Inferior parietal cortex (tissue), 1 donor: ENCODE measurements around the gene CCDC159.
A peak's percentile ranks its signal among the peaks of the same experiment; 100 is the strongest.
"Not testable (repeated sequence)": the region's sequence is repeated elsewhere in the genome, so short reads cannot be mapped to it uniquely, and the experiment has no call there.

Source experiments
- DNase-seq: peaks from one replicate; pipeline ENCODE4 v3.0.0-alpha.2; 2016; ENCODE audit errors: extremely low spot score

Gene CCDC159, protein sequence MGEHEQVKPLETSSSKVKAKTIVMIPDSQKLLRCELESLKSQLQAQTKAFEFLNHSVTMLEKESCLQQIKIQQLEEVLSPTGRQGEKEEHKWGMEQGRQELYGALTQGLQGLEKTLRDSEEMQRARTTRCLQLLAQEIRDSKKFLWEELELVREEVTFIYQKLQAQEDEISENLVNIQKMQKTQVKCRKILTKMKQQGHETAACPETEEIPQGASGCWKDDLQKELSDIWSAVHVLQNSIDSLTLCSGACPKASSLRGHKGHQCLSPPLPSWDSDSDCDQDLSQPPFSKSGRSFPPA

DNA sequence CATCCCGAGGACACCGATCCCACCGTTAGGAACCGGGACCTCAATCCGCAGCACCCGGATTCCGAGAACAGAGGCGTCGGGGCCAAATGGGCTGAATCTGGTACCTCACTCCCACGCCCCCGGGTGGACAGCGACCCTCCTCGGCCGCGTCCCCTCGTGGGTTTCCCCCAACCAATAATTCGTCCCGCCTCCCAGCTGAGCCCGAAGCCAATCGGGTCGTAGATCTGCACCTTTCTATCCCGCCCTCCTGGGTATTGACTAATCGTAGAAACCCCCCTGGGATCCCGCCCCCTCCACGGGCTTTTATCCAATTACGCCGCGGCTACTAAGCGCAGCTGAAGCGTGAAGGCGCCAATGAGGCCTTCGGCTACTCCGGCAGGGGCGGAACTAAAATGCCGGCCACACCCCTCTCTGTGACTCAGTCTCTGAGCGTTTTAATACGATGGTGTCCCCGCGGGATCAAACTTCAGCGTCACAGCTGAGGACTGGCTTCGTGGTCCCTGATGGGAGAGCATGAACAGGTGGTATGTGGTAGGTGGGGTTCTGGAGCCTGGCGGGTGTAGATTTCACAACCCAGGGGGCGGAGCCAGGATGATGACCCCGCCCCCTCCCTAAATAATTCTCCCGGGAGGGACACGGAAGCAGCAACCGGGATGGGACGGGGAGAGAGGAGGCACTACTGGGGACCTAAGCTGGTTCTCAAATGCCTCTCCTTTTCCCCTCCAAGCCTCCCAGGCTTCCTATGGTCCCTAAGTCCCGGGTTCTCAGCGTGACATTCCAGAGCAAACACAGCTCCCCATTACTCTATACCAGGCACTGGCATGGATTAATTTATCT lies at the start of gene CCDC159, which contains the start of gene TMEM205:
CCDC159 (plus strand) TSS at position 416 of the 837 bp plus-strand sequence; CDS start at position 504, 88 bp downstream.
TMEM205 (minus strand) TSS at position 165 of the 837 bp plus-strand sequence. CDS start 649 bp downstream, outside the sequence.
- peak; percentile 98 for DNase-seq

DNA sequence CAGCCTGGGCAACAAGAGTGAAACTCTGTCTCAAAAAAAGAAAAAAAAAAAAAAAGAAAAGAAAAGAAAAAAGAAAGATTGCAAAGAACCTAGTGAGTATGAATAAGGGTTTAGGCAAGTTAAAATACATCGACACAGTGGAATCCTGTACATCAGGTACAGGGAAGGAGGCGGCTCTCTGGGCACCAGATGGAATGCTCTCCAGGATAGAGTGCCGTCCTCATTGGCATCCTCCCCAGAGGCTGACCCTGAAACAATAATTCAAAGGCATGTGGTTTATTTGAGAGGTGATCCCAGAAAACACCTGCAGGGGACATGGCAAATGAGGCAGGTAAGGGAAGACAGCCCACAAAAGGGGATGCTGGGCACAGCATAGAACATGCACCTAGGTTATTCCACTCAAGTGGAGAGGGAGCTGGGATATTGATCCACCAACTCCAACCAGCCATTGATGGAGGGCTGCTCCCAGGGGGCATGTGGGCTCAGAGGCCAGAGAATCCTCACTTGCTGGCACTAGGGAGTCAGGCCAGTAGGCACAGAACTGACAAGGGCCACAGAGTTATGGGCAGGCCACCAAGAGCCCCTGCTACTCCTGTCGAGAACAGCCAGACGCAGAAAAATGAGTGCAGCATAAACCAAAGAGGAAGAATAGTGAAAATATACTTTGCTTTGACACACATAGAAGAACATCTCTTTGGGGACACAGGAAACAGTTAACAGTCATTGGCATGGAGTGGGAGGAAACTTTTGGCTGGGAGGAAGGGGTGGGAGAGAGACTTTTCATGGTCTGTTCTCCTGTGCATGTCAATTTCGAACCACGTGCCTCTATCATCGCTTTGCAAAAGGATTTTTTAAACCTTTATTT lies 46.1 kb upstream of the CCDC159 start:
- no peak for DNase-seq

DNA sequence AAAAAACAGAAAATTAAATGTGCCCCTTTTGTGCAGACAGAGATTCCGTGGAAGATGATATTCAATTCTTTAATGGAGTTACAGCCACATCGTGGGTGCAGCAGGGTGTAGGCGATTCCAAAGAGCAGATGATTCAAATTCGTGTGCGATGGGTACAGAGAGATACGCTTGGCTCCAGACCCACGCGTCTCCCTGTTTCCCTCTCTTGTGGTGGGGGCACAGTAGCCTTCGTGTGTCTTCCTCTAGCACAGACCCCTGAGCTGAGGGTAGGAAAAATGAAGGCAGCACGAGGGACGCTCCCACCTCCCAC lies 45.6 kb upstream of the CCDC159 start:
- no peak for DNase-seq

DNA sequence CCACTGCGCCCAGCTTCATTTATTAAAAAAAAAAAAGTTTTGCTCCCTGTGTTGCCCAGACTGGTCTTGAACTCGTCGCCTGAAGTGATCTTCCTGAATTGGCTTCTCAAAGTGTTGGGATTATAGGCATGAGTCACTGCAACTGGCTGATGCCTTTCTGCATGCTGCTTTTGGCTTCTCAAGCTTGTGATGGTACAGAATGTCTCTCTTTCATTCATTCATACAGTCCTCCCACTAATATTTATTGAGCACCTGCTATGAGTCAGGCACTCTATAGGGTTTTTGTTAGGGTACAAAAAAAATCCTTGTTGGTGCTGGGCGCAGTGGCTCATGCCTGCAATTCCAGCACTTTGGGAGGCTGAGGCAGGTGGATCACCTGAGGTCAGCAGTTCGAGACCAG lies 41.4 kb upstream of the CCDC159 start:
- no peak for DNase-seq

DNA sequence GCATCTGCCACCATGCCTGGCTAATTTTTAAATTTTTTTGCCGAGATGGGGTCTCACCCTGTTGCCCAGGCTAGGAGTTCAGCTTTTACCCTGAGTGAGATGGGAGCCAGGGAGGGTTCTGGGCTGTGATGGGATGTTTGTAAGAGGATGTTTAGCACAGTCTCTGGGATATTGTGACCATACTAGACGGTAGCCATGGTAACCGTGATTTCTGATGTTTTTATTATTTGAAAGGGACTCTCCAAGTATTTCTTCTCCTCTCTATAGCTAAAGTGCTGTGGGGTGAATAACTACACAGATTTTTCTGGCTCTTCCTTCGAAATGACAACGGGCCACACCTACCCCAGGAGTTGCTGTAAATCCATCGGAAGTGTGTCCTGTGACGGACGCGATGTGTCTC lies 40.0 kb upstream of the CCDC159 start:
- DNase-seq = no peak

DNA sequence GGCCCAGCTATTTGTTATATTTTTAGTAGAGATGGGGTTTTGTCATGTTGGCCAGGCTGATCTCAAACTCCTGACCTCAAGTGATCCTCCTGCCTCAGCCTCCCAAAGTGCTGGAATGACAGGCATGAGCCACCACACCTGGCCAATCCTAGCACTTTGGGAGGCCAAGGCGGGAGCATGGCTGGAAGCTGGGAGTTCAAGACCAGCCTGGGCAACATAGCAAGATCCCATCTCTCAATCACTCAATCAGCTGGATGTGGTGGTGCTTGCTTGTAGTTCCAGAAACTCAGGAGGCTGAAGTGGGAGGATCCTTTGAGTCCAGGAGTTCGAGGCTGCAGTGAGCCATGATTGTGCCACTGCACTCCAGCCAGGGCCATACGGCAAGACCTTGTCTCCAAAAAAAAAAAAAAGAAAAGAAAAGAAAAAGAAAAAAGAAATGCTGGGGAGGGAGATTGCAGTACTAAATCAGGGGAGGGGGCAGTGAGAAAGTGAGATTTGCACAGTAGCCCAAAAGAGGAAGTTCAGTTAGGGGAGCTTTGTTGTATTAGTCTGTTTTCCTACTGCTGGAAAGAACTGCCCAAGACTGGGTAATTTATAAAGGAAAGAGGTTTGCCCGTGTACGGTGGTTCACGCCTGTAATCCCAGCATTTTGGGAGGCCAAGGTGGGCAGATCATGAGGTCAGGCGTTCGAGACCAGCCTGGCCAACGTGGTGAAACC lies 25.9 kb upstream of the CCDC159 start:
- not testable (repeated sequence) for DNase-seq

DNA sequence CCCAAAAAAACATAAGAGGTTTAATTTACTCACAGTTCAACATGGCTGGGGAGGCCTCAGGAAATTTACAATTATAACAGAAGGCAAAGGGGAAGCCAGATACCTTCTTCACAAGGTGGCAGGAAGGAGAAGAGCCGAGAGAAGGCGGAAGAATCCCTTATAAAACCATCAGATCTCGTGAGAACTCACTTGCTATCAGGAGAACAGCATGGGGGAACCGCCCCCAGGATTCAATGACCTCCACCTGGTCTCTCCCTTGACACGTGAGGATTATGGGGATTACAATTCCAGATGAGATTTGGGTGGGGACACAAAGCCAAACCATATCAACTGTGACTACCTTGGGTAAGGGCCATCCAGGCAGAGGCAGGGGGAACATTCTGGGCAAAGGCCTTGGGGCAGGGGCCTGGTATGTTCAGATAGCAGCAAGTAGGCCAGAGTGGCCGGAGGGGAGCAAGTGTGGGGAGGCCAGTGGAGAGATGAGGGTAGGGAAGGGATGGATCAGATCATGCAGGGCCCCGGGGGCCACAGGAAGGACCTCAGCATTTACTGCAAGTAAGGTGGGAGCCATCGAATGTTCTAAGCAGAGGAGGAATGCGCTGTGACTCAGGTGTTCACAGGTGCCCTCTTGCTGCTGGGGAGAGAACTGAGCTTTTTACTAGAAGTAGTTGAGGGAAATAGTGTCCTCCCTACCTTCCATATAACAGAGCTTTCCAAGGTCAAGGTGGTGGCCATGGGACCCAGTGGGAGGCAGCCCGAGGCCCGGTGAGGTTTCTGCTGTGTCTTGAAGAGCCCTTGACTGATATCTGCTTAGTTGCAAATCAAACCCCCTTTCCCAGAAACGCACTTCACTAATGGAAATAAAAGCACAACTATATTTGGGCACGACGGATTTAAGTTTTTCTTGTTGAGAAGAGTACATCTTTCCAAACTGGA lies 24.9 kb upstream of the CCDC159 start:
- no peak for DNase-seq

DNA sequence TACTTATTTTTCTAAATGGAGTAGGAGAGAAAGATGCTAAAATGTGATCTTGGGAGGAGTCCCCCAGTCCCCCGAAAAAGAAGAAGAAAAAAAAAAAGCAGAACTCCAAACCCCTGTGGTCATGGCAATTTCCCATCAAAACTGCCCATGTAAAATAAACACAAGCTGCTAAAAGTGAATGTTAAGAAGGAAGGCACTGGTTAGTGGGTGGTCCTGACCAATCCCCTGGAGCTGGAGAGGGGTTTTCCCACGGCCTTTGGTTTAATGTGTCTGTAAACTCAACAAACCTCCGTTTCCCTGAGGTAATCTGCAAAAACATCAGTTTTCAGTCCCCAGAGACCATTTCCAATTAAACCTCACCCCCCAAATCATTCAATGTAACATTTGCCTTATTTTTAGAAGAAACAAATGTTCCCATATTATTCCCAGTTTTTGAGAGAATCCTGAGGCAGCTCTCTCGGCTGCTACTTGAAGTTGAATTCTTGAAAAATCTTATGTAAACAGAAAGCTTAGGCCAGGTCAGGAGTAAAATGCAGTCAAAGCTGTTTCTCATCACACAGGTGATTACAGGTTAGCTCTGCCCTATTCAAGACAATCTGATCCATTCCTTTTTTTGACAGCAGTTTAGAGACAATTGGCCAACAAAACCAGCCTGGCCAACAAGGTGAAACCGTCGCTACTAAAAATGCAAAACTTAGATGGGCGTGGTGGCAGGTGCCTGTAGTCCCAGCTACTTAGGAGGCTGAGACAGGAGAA lies 23.9 kb upstream of the CCDC159 start:
- no peak for DNase-seq

DNA sequence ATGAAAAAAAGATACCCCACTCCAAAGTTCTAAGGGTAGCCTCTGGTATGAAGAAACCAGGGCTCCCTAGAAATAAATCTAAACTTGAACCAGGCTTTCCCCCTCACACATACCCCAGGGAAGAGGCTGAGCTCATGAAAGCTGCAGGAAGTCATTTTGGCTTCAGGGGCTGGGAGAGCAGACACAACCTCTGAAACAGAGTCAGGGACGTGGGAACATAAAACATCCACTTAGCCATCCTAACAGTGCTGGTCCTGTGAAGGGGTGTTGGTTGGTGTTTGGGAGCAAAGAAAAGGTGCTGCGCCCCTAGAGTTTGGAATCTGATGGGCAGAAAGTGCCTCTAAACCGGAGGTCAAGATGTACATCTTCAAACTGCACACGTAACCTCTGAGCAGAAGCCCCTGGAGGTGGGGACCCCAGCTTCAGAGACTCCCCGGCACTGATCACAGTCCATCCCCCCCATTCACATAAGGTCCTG lies 22.7 kb upstream of the CCDC159 start:
- no peak for DNase-seq

DNA sequence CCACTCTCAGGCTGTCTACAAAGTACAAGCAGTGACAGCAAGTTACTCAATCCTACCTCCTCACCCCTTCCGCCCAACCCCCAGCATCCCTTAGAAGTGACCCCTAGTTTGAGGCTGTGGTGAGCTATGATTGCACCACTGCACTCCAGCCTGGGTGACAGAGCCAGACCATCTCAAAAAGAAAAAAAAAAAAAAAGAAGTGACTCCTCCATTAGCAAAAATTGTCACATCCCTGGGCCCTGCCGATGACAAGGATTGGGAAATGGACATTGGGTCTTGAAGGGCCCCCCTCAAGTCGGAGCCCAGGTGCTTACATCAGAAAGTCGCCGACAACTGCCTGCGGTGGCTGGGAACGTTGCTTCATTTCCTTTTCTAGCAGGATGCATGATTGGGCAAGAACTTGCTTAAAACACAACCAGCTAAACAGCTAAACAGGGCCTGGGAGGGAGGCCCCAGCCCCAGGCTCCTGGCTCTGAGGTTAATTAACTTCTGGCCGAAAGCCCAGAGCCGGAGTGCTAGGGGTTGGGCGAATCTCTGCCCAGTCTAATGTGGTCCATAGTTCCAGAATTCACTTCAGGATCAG lies 22.1 kb upstream of the CCDC159 start:
- no peak for DNase-seq

DNA sequence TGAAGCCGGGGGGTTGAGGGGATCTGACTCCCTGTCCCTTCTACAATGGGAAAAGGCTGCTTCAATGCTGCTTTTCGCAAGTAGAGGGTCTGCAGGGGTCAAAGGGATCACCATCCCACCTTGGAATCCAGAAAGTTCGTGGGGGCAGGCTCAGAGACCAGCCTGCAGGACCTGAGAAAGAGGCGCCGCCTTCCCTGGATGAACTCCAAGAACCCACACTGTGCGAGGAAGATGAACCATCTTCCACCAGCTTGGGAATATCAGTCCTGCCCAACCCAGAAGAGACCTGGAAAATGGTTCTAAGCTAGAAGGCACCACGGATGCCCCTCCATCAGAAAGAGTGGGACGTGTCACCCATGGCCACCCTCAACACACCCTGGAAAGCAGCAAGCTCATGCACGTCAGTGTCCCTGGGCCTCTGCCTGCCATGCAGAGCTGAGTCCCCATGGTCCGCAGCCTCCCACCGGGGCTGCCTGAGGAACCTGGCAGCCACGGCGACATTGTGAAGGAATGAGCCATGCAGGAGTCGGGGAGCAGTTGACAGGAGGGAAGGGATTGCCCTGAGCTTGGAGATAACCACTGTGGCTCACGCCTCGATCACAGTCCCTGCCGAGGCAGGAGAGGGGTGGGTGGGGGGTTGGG lies 21.4 kb upstream of the CCDC159 start:
- no peak for DNase-seq

DNA sequence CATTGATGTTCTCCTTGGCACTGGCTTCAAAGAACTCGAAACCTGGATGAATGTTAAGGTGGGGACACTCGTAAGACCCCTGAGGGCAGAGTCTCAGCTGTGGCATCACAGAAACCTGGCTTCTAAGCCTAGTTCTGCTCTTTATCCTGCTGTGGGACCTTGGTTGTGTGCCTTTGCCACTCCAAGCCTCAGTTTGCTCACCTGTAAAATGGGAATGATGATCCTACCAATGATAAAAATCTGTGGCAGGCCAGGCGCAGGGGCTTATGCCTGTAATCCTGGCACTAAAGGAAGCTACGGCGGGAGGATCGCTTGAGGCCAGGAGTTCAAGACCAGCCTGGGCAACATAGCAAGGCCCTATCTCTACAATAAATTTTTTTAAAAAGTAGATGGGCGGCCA lies 20.8 kb upstream of the CCDC159 start:
- no peak for DNase-seq

DNA sequence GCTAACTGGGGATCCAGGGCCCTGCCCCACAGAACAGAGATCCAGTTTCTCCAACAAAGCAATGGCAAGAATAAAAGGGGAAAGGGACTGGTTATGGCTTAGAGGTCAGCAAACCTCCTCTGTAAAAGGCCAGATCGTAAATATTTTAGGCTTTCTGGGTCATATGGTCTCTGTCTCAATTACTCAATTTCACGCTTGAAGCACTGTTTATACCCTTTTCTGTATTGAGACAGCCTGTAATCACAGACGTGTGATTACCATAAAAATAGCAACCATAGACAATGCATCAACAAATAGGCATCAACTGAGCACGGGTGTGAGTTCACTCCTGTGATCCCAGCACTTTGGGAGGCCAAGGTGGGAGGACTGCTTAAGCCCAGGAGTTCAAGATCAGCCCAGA lies 16.2 kb upstream of the CCDC159 start:
- no peak for DNase-seq

DNA sequence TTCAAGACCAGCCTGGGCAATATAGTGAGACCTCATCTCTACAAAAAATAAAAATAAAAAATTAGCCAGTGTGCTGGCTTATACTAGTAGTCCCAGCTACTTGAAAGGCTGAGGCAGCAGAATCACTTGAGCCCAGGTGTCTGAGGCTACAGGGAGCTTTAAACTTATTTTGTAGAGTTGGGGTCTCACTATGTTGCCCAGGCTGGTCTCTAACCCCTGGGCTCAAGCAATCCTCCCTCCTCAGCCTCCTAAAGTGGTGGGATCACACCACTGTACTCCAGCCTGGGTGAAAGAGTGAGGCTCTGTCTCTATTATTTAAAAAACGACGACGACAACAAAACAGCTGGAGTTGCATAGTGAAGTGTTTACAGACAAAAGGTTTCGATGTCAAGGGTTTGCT lies 14.8 kb upstream of the CCDC159 start:
- DNase-seq = no peak

DNA sequence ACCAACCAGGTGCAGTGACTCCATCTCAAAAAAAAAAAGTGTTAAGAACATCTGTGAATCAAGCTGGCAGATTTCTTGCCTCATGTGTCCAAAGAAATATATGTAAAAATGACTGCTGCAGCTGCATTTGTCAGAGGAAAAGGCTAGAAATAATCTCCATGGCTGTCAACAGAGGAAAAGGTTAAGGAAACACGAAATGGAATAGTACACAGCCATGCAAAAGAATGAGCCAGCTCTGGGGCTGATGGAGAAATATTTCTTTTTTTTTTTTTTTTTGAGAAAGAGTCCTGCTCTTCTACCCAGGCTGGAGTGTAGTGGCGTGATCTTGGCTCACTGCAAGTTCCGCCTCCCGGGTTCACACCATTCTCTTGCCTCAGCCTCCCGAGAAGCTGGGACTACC lies 13.5 kb upstream of the CCDC159 start:
- DNase-seq = no peak

DNA sequence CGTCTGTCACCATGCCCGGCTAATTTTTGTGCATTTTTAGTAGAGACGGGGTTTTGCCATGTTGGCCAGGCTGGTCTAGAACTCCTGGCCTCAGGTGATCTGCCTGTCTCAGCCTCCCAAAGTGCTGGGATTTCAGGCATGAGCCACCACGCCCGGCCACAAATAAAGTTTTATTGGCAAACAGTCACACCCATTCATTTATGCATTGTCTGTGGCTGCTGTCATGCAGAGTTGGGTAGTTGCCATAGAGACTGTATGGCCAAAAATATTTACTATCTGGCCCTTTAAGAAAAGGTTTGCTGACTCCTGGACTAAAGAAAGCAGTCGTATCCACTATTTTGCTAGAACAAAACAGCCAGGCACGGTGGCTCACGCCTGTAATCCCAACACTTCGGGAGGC lies 12.5 kb upstream of the CCDC159 start:
- not testable (repeated sequence) for DNase-seq

DNA sequence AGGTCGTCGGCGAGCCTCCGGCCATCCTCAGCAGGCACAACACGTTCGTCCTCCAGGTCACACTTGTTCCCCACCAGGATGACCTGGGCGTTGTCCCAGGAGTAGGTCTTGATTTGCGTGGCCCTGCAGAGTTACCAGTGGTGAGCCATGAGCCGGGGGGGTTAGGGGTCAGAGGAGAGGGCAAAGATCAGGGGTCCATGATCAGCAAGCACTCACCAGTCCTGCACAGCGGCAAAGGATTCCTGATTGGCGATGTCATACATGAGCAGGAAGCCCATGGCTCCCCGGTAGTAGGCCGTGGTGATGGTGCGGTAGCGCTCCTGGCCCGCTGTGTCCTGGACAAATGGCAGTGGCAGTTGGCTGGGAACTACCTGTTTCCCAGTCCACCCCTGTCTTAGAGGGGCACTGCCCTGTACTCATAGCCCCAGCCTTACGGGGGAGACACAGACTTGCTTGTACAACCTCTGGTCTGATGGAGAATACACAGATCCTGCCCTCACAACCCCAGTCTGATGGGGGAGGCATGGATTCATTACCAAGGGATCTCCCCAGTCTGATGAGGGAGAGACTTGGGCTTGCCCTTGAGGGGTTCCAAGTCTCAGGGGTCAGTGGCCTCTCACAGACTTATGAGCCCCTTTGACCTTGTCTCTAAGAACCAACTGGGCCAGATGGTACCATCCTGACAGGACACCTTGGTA lies 10.7 kb upstream of the CCDC159 start:
- DNase-seq = no peak

DNA sequence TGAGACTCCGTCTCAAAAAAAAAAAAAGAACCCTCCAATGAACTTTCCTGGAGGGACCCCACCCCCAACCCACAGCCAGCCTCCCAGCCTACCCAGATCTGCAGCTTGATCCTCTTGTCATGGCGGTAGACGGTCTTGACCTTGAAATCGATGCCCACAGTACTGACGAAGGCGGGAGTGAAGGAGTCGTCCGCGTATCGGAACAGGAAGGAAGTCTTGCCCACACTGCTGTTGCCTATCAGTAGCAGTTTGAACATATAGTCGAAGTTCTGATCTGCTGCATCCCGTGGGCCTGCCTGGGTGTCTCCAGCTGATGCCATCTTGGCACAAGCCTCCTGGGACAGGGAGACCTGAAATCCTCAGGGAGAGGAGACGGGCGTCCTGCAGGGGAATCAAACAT lies 9.2 kb upstream of the CCDC159 start:
- DNase-seq = no peak
